Vagina (tissue), 2 donors: ENCODE data around the gene THOC5. TPM values are rescaled to one million over a fixed set of nuclear protein-coding genes. Genes with fewer than 3 reads are reported as not detected.

Experiments
- DNase-seq, 2 donors: peaks; one replicate each; pipeline ENCODE4 v3.0.0-alpha.2; 2017; ENCODE audit errors: extremely low spot score in 2 of 2
- H3K27ac ChIP-seq: fragments of 200-600 bp; sonication (generic); one replicate; pipeline ENCODE4 v1.5.1; 2019
- H3K27me3 ChIP-seq: fragments of 200-600 bp; sonication (generic); one replicate; pipeline ENCODE4 v1.5.1; 2019
- H3K36me3 ChIP-seq, 2 donors: fragments of 200-600 bp; sonication (generic); one replicate each; pipeline ENCODE4 v1.5.1; 2017 to 2019
- H3K4me1 ChIP-seq: fragments of 200-600 bp; sonication (generic); one replicate; pipeline ENCODE4 v1.5.1; 2019
- H3K4me3 ChIP-seq, 2 donors: fragments of 200-600 bp; sonication (generic); 1 replicate in 1 of 2; 2 replicates in 1 of 2; pipeline ENCODE4 v1.5.1; 2016 to 2019
- H3K9me3 ChIP-seq: fragments of 200-600 bp; sonication (generic); one replicate; pipeline ENCODE4 v1.5.1; 2019
- POLR2A ChIP-seq, 2 donors: fragments of 450-650 bp; IDR thresholded peaks; one replicate each; pipeline ENCODE4 v1.6.1; 2017; ENCODE audit warnings: antibody characterized with exemption in 2 of 2, mild to moderate bottlenecking in 2 of 2, moderate library complexity in 2 of 2
- POLR2AphosphoS5 ChIP-seq, 2 donors: sonication (generic); formaldehyde crosslinking; IDR thresholded peaks; one replicate each; pipeline ENCODE4 v1.9.0; 2017; ENCODE audit warnings: antibody characterized with exemption in 2 of 2, mild to moderate bottlenecking in 2 of 2, low read depth in 1 of 2; ENCODE audit not compliant: insufficient read depth in 1 of 2
- intact Hi-C: fragments of 100-400 bp; cut with DNase I; formaldehyde crosslinking; loops from one replicate; pipeline ENCODE4 v1.15.1; 2023
- total RNA-seq: library from RNA; depleted of rRNA; stranded (reverse); fragments of >200 nt; gene quantifications from one replicate; pipeline ENCODE4 v1.2.3, GENCODE V29; 2016
- TF ChIP-seq, protein P1 (sequence below), 3 experiments: fragments of 450-650 bp in 2 of 3; fragments of 200-600 bp in 1 of 3; sonication (generic) in 1 of 3; IDR thresholded peaks; one replicate each; pipeline ENCODE4 v1.5.1; 2017 to 2019; ENCODE audit warnings: antibody characterized with exemption in 3 of 3, mild to moderate bottlenecking in 2 of 3, moderate library complexity in 2 of 3

THOC5 gene
- total RNA-seq, 1 donor from 2014 or later, result 32.2 TPM

GRCh38 chr22:29524442-29525191 lies 28.9 kb downstream of the THOC5 start:
- intact Hi-C loops, result no loop called here
- H3K4me1 ChIP-seq, result no peaks in the 10 kb centered on the region
- no peak for DNase-seq
- no peaks in the 10 kb centered on the region for H3K9me3 ChIP-seq
- peaks cover 0 to 84% of the 10 kb centered on the region in 2 donors for H3K36me3 ChIP-seq
- H3K4me3 ChIP-seq, result no peak overlapping the region
- no peaks in the 10 kb centered on the region for H3K27me3 ChIP-seq
- TF ChIP-seq POLR2AphosphoS5 (IDR thresholded peaks at IDR 0.05; ENCODE audit: insufficient read depth in 1 of 2, low read depth in 1 of 2) (no peak), POLR2A (IDR thresholded peaks at IDR 0.05) (no peak)
- TF ChIP-seq, protein P1, sequence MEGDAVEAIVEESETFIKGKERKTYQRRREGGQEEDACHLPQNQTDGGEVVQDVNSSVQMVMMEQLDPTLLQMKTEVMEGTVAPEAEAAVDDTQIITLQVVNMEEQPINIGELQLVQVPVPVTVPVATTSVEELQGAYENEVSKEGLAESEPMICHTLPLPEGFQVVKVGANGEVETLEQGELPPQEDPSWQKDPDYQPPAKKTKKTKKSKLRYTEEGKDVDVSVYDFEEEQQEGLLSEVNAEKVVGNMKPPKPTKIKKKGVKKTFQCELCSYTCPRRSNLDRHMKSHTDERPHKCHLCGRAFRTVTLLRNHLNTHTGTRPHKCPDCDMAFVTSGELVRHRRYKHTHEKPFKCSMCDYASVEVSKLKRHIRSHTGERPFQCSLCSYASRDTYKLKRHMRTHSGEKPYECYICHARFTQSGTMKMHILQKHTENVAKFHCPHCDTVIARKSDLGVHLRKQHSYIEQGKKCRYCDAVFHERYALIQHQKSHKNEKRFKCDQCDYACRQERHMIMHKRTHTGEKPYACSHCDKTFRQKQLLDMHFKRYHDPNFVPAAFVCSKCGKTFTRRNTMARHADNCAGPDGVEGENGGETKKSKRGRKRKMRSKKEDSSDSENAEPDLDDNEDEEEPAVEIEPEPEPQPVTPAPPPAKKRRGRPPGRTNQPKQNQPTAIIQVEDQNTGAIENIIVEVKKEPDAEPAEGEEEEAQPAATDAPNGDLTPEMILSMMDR (IDR thresholded peaks at IDR 0.05), result no peak
- H3K27ac ChIP-seq, result no peak overlapping the region

GRCh38 chr22:29523761-29524160 lies 29.8 kb downstream of the THOC5 start:
- Histone ChIP-seq H3K27ac (no peak overlapping the region), H3K27me3 (no peaks in the 10 kb centered on the region), H3K36me3 (peaks cover 0 to 84% of the 10 kb centered on the region in 2 donors), H3K4me1 (no peaks in the 10 kb centered on the region), H3K4me3 (no peak overlapping the region), H3K9me3 (no peaks in the 10 kb centered on the region)
- intact Hi-C loops, result no loop called here
- TF ChIP-seq POLR2A (IDR thresholded peaks at IDR 0.05) (no peak), POLR2AphosphoS5 (IDR thresholded peaks at IDR 0.05; ENCODE audit: insufficient read depth in 1 of 2, low read depth in 1 of 2) (no peak)
- TF ChIP-seq, protein P1 (IDR thresholded peaks at IDR 0.05), result no peak
- DNase-seq, result no peak

- Histone ChIP-seq H3K36me3 (peaks cover 0 to 85% of the 10 kb centered on the region in 2 donors), H3K27ac (no peak overlapping the region), H3K4me3 (no peak overlapping the region), H3K4me1 (no peaks in the 10 kb centered on the region), H3K9me3 (no peaks in the 10 kb centered on the region), H3K27me3 (no peaks in the 10 kb centered on the region)
- no peak for DNase-seq
- TF ChIP-seq POLR2A (IDR thresholded peaks at IDR 0.05) (no peak), POLR2AphosphoS5 (IDR thresholded peaks at IDR 0.05; ENCODE audit: insufficient read depth in 1 of 2, low read depth in 1 of 2) (no peak)
- TF ChIP-seq, protein P1 (IDR thresholded peaks at IDR 0.05), result no peak
- intact Hi-C loops, result no loop called here
These were observed 32.0 kb downstream of the THOC5 start for GRCh38 chr22:29521526-29521925.

DNA sequence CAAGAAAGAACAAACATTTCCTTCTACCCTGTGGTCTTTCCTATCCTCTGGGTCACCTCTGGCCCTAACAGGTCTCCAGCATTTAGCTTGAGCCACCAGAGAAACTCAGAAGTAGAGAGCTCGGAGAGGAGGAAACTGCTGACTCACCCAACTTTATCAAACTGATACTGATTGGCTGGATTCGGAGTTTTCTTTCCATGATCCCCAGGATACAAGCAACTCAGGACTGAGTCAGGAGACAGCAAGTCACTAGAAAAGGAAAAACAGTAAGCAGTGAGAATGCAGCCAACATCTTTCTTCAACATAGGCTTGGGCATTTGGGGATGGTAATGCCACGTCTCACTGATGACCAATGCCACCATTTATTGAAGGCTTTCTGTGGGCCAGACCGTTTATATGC lies 32.7 kb downstream of the THOC5 start:
- H3K27me3 ChIP-seq, result no peaks in the 10 kb centered on the region
- no peaks in the 10 kb centered on the region for H3K4me1 ChIP-seq
- no peak overlapping the region for H3K4me3 ChIP-seq
- H3K27ac ChIP-seq, result no peak overlapping the region
- peaks cover 0 to 86% of the 10 kb centered on the region in 2 donors for H3K36me3 ChIP-seq
- DNase-seq, result no peak
- no peaks in the 10 kb centered on the region for H3K9me3 ChIP-seq
- intact Hi-C loops, result no loop called here
- TF ChIP-seq POLR2AphosphoS5 (IDR thresholded peaks at IDR 0.05; ENCODE audit: insufficient read depth in 1 of 2, low read depth in 1 of 2), result no peak
- TF ChIP-seq POLR2A (IDR thresholded peaks at IDR 0.05), result no peak
- TF ChIP-seq, protein P1 (IDR thresholded peaks at IDR 0.05), result no peak

GRCh38 chr22:29519996-29520395 lies 33.6 kb downstream of the THOC5 start:
- no peak for DNase-seq
- Histone ChIP-seq H3K4me1 (no peaks in the 10 kb centered on the region), H3K27me3 (no peaks in the 10 kb centered on the region), H3K36me3 (peaks cover 0 to 85% of the 10 kb centered on the region in 2 donors), H3K27ac (no peak overlapping the region), H3K9me3 (no peaks in the 10 kb centered on the region), H3K4me3 (no peak overlapping the region)
- TF ChIP-seq, protein P1 (IDR thresholded peaks at IDR 0.05), result no peak
- TF ChIP-seq POLR2AphosphoS5 (IDR thresholded peaks at IDR 0.05; ENCODE audit: insufficient read depth in 1 of 2, low read depth in 1 of 2), result no peak
- intact Hi-C loops, result no loop called here
